IPS-NIHi7 (cell line): Measurements from ENCODE around the gene TLE6.
A peak's percentile ranks its signal among the peaks of the same experiment; 100 is the strongest.
"Not testable (repeated sequence)": the region's sequence is repeated elsewhere in the genome, so short reads cannot be mapped to it uniquely, and the experiment has no call there.

Experiments used
- DNase-seq: peaks from one replicate; pipeline ENCODE4 v3.0.0; 2012; ENCODE audit warnings: mixed read lengths; ENCODE audit errors: extremely low spot score

The TLE6 gene

GRCh38 chr19:2974342-2975041, 2.9 kb upstream of the TLE6 start:
- no peak for DNase-seq

GRCh38 chr19:2976609-2977000, 759 bp upstream of the TLE6 start:
- DNase-seq, result no peak

GRCh38 chr19:2977746-2978138, 378 bp downstream of the TLE6 start:
- DNase-seq, result no peak

DNA sequence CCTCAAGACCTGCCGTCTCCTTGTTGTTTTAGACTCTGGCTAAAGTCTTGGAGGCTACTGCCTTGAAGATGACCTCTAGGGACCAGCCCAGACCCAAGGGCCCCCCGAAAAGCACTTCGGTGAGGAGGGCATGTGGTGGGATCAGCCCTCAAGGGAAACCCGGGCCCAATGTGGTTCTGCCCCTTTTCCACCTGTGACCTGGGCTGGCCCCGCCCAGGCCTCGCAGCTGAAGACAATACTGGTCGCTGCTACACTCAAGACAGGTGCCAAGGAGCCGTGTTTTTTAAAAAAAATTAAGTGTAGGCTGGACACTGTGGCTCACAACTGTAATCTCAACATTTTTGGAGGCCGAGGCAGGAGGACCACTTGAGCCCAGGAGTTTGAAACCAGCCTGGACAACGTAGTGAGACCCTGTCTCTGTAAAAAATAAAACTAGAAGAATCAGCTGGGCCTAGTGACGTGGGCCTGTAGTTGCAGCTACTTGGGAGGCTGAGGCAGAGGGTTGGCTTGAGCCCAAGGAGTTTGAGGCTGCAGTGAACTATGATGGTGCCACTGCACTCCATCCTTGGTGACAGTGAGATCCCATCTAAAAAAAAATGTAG, 903 bp downstream of the TLE6 start:
- no peak for DNase-seq

DNA sequence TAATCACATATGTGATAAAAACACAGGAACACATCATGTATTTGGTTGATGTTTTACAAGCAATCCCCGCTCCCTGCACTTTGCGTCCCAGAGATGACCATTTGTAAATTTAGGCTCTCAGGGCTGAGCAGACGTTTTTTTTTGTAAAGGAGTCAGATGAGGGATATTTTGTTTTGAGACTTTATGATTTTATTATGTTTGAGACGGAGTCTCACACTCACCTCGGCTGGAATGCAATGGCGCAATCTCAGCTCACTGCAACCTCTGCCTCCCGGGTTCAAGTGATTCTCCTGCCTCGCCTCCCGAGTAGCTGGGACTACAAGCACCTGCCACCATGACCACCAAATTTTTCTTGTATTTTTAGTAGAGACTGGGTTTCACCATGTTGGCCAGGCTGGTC, 1.4 kb downstream of the TLE6 start:
- DNase-seq, result no peak

DNA sequence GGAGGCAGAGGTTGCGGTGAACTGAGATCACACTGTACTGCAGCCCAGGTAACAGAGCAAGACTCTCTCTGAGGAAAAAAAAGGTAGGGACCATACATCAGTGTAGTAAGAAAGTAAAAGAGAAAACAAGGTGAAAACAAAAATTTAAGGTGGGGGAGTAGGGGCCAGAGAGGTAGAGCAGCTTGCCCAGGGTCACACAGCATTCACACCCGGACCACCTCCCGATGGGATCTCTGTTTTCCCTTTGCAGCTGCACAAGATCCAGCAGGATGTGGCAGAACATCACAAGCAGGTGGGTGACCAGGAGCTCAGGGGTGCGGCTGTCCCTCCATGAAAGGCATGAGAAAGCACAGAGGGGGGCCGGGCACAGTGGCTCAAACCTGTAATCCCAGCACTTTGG, 4.5 kb downstream of the TLE6 start:
- no peak for DNase-seq

DNA sequence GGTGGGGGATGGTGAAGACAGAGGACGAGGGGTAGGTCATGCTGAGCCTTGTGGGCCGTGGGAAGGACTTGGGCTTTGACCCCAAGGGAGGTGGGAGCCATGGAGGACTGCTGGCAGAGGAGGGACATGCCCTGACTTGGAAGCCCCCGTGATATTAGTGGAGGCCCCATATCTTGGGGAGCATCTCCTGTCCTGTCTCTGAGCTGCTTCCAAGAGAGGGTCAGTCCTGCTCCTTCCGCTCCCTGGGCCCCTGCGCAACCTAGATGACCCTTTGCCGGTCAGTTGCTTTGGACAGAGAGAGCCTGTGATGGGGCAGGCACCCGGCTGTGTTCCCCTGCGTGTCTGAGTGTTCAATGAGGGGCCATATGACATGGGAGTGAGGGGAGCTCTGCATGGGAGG, 5.2 kb downstream of the TLE6 start:
- DNase-seq, result no peak

GRCh38 chr19:2982983-2983350, 5.6 kb downstream of the TLE6 start:
- no peak for DNase-seq

DNA sequence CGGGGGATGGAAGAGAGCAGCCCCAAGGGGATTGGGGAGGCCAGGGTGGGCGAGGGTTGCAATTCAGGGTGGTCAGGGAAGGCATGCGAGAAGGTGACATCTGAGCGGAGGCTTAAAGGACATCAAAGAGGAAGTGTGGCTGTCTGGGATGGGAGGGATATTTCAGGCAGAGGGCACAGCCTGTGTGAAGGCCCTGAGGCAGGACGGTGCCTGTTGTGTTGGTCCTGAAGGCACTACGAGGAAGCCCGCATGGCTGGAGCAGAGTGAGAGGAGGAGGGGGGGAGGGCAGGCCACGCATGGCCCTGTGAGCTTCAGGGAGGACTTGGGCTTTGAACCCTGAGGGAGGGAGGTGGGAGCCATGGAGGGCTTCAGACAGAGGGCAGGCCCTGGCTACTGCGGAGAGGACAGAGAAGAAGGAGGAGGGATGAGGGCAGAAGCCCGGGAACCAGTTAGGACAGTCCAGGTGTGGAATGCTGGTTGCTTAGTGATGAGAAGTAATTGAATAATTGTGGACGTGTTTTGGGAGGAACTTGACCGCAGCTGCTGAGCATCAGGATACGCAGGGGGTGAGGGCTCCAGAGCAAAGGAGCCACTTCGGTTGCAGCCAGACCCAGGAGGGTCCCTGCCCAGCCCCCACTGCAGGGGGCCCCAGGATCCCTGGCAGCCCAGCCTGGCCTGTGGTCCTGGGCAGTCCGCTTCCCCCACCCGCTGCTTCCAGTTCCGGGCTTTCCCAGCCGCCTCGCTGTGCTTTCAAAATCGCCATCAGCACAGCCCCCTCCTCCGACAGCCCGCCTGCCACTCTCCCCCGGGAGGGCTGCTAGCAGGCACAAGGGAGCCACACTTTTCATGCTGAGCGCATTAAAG, 6.2 kb downstream of the TLE6 start:
- peak; percentile 88 for DNase-seq

- DNase-seq, result no peak
These were observed 6.8 kb downstream of the TLE6 start for GRCh38 chr19:2984215-2984528.

DNA sequence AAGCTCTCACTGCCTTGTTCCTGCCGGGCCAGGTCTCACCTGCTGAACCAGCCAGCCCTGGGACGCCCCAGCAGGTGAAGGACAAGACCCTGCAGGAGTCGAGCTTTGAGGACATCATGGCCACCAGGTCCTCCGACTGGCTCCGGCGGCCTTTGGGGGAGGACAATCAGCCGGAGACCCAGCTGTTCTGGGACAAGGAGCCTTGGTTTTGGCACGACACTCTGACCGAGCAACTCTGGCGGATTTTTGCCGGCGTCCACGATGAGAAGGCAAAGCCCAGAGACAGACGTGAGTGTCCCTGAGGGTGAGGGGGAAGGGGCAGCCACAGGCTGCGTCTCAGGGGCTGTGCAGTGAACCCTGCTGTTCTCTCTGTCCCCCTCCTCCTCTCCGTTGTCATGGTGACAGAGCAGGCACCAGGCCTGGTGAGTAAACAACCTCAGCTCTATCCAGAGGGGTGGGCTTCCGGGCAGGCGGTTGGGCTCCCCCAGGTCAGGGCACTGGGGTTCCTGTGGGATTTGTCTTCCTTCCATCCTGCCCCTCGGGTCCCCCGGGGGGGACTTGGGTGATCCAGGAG, 9.7 kb downstream of the TLE6 start:
- DNase-seq, result peak; percentile 71

- no peak for DNase-seq
These were observed 10.4 kb downstream of the TLE6 start for GRCh38 chr19:2987797-2988196.

- no peak for DNase-seq
These were observed 11.2 kb downstream of the TLE6 start for GRCh38 chr19:2988568-2988967.

DNA sequence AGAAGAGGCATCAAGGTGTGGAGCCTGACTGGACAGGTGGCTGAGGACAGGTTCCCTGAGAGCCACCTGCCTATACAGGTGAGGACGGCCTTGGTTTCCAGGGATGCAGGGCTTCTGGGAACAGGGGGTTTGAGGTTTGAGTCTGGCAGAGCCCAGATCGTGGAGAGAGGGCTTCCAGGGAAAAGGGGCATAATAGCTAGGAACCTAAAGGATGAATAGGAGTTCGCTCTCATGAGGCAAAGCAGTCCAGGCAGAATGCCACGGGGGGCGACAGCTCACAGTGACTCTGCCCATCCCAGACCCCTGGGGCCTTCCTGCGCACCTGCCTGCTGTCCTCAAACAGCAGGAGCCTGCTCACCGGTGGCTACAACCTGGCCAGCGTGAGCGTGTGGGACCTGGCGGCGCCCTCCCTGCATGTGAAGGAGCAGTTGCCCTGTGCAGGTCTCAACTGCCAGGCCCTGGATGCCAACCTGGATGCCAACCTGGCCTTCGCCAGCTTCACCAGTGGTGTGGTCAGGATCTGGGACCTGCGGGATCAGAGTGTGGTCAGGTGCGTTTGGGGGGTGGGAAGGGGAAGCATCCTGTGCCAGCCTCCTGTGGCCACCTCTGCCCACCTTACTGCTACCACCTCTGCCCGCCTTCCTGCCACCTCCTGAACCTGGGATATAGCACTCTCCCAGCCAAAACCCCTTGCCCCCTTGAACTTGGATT, 12.0 kb downstream of the TLE6 start:
- DNase-seq, result no peak

DNA sequence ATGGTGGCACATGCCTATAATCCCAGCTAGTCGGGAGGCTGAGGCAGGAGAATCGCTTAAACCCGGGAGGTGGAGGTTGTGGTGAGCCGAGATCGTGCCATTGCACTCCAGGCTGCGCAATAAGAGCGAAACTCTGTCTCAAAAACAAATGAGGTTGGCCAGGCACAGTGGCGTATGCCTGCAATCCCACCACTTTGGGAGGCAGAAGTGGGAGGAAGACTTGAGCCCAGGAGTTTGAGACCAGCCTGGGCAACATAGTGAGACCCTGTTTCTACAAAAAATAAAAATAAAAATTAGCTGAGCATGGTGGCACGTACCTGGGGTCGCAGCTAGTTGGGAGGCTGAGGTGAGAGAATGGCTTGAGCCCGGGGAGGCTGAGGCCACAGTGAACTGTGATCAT, 15.0 kb downstream of the TLE6 start:
- not testable (repeated sequence) for DNase-seq

- no peak for DNase-seq
These were observed 15.6 kb downstream of the TLE6 start for GRCh38 chr19:2992958-2993357.

GRCh38 chr19:2993579-2993978, 16.2 kb downstream of the TLE6 start:
- no peak for DNase-seq

GRCh38 chr19:2994588-2995131, 17.3 kb downstream of the TLE6 start:
- DNase-seq, result no peak

DNA sequence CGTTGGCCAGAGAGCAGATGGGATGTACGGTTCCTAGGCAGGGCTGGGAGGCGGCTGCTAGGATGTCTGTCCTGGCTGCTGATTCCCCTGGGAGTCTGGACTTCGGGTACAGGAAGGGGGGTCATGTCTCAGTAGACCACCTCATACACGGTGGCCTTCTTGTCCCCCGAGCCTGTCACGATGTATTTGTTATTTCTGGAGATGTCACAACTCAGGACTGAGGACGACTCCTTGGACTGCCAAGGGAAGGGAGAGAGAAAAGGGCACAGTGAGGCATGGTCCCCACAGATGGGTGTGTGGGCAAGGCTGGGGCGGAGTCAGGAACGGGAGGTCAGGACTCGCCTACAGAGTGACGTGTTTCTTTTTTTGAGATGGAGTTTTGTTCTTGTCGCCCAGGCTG, 20.4 kb downstream of the TLE6 start:
- DNase-seq, result no peak

DNA sequence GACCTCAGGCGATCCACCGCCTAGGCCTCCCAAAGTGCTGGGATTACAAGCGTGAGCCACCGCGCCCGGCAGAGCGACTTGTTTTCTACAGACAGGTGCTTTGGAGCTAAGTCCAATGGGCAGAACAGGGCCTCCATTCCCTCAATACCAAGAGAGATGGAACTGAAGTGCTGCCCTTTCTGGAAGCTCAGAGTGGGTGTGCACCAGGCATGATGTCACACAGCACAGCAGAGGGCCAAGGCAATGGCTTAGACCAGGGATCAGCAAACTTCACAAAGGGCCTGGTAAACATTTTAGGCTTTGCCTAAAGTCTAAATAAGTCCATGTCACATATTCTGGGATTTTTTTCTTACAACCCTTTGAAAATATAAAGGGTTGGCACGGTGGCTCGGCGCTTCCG, 21.3 kb downstream of the TLE6 start:
- DNase-seq, result no peak

GRCh38 chr19:3001235-3001800, 24.0 kb downstream of the TLE6 start:
- no peak for DNase-seq

GRCh38 chr19:3003046-3003445, 25.7 kb downstream of the TLE6 start:
- DNase-seq, result no peak
